GM13977 (cell line): Measurements from ENCODE around the gene AREL1.

ENCODE experiments used
- DNase-seq: peaks from one replicate; pipeline ENCODE4 v3.0.0; 2012; ENCODE audit warnings: low spot score
- CTCF ChIP-seq: IDR thresholded peaks from 2 replicates; pipeline ENCODE4 v1.5.1; 2012; ENCODE audit warnings: mild to moderate bottlenecking, control low read depth; ENCODE audit not compliant: insufficient read depth; ENCODE audit errors: extremely low read depth, missing control alignments
- in situ Hi-C: fragments of 300-500 bp; cut with MboI; formaldehyde crosslinking; loops from one replicate; pipeline ENCODE4 v1.12.0; 2022; ENCODE audit warnings: low sequenced_read_pairs, low pct_unique_long_range_greater_than_20kb, mixed read lengths, inconsistent platforms; ENCODE audit not compliant: unreplicated experiment

The AREL1 gene

GRCh38 chr14:74675219-74675618 is 37.7 kb downstream of the AREL1 start:
- no peak for TF ChIP-seq CTCF
- in situ Hi-C loops = no loop called here
- no peak for DNase-seq

DNA sequence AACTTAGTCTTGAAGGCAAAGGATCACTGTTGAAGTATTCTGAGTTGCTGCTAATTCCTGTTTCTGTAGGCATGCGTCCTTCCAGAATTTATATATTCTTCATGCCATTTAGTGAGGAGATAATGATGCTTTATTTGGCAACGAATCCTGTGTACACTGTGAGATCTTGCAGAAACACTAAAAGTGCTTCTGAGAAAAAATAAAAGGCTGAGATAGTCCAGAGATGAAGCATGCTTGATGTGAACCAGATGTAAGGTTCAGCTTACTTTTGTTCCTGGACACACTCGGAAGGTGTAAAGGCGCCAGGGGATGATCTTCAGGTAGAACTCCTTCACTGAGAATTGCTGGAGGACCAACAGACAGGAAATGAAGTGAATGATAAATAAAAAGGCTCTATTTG is 39.1 kb downstream of the AREL1 start:
- no peak for DNase-seq
- in situ Hi-C loops = no loop called here
- TF ChIP-seq CTCF = no peak

DNA sequence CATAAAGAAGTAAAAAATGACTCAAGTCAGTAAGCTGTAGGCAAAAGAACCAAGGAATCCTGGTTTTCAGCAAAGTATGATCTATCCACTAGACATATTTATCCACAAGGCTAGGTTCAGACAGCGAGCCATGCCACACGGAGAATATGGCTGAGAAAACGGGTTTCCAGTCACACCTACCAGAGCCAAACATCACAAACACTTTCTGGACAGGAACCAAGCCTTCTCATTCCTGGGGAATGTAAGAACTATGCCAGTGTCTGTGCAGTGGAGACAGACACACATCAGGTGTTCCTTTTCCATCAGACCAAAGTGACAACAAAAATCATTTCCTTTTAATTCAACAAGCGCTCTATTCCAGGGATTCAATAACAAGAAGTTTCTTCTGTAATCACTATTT is 41.1 kb downstream of the AREL1 start:
- no peak for DNase-seq
- no peak for TF ChIP-seq CTCF
- in situ Hi-C loops = no loop called here

DNA sequence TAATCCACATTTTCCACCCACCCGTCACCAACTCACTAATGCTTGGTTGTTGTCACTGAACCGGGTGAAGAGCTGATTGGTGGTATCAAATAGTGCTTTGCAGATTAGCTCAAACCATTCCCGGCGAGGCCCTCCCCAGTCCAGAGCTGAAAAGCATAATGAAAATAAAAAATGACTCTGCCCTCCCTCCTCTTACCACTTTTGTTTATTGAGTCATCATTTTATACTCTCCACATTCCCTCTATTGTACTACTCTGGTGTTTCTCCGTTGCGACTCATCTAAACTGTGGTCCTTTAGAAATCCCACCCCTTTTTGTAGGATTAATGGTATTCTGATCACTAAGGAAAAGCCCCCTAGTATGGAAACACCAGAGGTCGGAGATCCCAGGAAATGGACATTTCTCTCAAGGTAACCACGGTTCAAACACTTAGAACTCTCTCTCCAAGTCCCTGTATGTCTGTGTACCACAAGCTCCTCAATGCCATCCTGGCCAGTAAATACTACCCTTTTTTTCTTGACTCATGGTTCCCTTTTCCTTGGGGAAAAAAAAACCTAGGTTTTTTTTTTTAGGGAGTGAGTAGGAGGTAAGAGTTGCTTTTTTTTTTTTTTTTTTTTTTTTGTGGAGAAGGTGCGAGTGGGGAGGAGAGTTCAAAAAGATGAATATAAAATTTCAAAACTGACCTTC is 42.0 kb downstream of the AREL1 start:
- in situ Hi-C loops = no loop called here
- no peak for TF ChIP-seq CTCF
- DNase-seq = no peak

GRCh38 chr14:74669846-74670245 is 43.0 kb downstream of the AREL1 start:
- no peak for TF ChIP-seq CTCF
- in situ Hi-C loops = no loop called here
- DNase-seq = no peak

DNA sequence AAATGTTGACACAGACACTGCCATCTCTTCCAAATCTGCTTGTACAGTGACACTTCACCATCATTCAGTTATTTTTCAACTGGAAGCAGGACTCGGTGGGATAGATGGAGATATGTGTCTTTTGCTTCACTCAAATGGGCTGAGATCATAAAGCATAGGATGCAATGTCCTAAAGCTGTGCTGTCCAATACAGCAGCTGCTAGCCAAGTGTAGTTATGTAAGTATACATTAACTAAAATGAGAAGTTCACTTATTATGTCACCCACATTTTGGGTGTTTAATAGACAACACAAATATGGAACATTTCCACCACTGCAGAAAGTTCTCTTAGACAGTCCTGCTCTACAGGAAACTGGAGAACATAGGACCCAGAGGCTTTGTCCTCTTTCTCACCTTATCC is 43.6 kb downstream of the AREL1 start:
- in situ Hi-C loops = no loop called here

More for the DNA sequence above, 43.6 kb downstream of the AREL1 start:
- DNase-seq = no peak
- no peak for TF ChIP-seq CTCF
